Caco-2 (cell line): Measurements from ENCODE around the gene KLHL34. TPM values are rescaled to one million over a fixed set of nuclear protein-coding genes. Genes with fewer than 3 reads are reported as not detected.

Experiments used
- BruUV-seq: library from RNA; stranded (reverse); fragments of 400-500 nt; replicated peaks from 2 replicates; lab custom pipeline; 2021; lab: Mats Ljungman, UMichigan
- CTCF ChIA-PET: fragments of 300-600 bp; sonication (Branson Sonifier 250); formaldehyde crosslinking; loops from one replicate; lab custom pipeline; 2022; ENCODE audit warnings: antibody characterized with exemption; lab: Charles Lee
- POLR2A ChIA-PET: fragments of 300-600 bp; sonication (Branson Sonifier 250); formaldehyde crosslinking; loops from one replicate; lab custom pipeline; 2022; ENCODE audit warnings: antibody characterized with exemption; lab: Charles Lee
- DNase-seq, 2 experiments: peaks; one replicate each; pipeline versions ENCODE4 v3.0.0 to v3.0.0-alpha.2; 2020 to 2022
- H3K27me3 ChIP-seq: replicated peaks from 2 replicates; pipeline ENCODE4 v1.6.0; 2011; ENCODE audit warnings: low read length; ENCODE audit not compliant: control insufficient read depth, insufficient read depth
- H3K36me3 ChIP-seq: 2 replicates; pipeline ENCODE4 v1.5.1; 2011; ENCODE audit warnings: low read length; ENCODE audit not compliant: control insufficient read depth, insufficient read depth
- H3K4me1 ChIP-seq: fragments of 250-450 bp; sonication (Bioruptor Pico); 2 replicates; pipeline ENCODE4 v1.5.1; 2020; ENCODE audit warnings: mild to moderate bottlenecking
- H3K4me3 ChIP-seq: 2 replicates; pipeline ENCODE4 v1.5.1; 2011; ENCODE audit warnings: low read depth, mild to moderate bottlenecking, control low read depth, low read length
- H3K9me3 ChIP-seq: fragments of 250-450 bp; sonication (Bioruptor Pico); 2 replicates; pipeline ENCODE4 v1.5.1; 2020; ENCODE audit warnings: mild to moderate bottlenecking, moderate library complexity
- H3K27ac Mint-ChIP-seq: one replicate; pipeline ENCODE4 v1.8.0; 2022; ENCODE audit warnings: mixed read lengths; ENCODE audit not compliant: unreplicated experiment
- H3K27me3 Mint-ChIP-seq: one replicate; pipeline ENCODE4 v1.8.0; 2022; ENCODE audit warnings: mixed read lengths; ENCODE audit not compliant: insufficient read depth, unreplicated experiment
- H3K36me3 Mint-ChIP-seq: one replicate; pipeline ENCODE4 v1.8.0; 2022; ENCODE audit warnings: mild to moderate bottlenecking, mixed read lengths; ENCODE audit not compliant: insufficient read depth, unreplicated experiment
- H3K4me1 Mint-ChIP-seq: one replicate; pipeline ENCODE4 v1.8.0; 2022; ENCODE audit warnings: low read depth, mixed read lengths; ENCODE audit not compliant: unreplicated experiment
- H3K4me3 Mint-ChIP-seq: one replicate; pipeline ENCODE4 v1.8.0; 2022; ENCODE audit warnings: mild to moderate bottlenecking, moderate library complexity, mixed read lengths; ENCODE audit not compliant: unreplicated experiment
- H3K9me3 Mint-ChIP-seq: one replicate; pipeline ENCODE4 v1.8.0; 2022; ENCODE audit warnings: mixed read lengths; ENCODE audit not compliant: unreplicated experiment
- intact Hi-C: fragments of 100-400 bp; cut with micrococcal nuclease; formaldehyde crosslinking; loops from one replicate; pipeline ENCODE4 v1.10.0; 2022; ENCODE audit not compliant: unreplicated experiment
- total RNA-seq: library from RNA; stranded (reverse); gene quantifications from 2 replicates; pipeline ENCODE4 v1.2.3, GENCODE V29; 2022
- TF ChIP-seq, protein P1 (sequence below), 2 experiments: fragments of 200-600 bp in 1 of 2; IDR thresholded peaks; 1 replicate in 1 of 2; 2 replicates in 1 of 2; pipeline versions ENCODE4 v1.5.1 to v1.8.0; 2011 to 2022; ENCODE audit warnings: antibody characterized with exemption in 1 of 2, control low read depth in 1 of 2, inconsistent platforms in 1 of 2, low read depth in 1 of 2, low read length in 1 of 2, mild to moderate bottlenecking in 1 of 2, moderate library complexity in 1 of 2; ENCODE audit not compliant: insufficient read depth in 1 of 2, severe bottlenecking in 1 of 2, unreplicated experiment in 1 of 2

KLHL34 gene
- total RNA-seq, 1 experiment from 2014 or later = not detected

DNA sequence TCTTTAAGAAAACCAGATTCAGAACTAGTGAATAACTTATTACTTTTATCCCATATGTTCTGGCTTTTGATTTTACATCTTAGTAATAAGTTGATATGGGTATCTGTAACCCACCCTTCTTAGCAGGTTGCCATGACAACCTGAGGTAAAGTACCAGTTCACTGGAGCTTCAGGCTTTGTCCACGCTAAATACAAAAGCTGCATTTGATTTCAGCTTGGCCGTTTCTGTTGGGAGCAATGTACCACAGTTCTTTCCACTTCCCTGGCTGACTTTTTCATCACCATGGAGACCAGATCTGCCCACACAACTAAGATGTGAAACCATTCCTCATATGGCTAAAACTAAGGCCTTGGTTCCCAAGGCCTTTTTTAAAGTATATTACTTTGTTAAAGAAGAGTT, 26.1 kb downstream of the KLHL34 start:
- Mint-ChIP-seq H3K36me3 (no peaks in the 10 kb centered on the region), H3K4me1 (no peaks in the 10 kb centered on the region), H3K27me3 (no peaks in the 10 kb centered on the region), H3K9me3 (peaks cover 18% of the 10 kb centered on the region), H3K27ac (no peak overlapping the region), H3K4me3 (no peak overlapping the region)
- no TSS peak for BruUV-seq
- H3K36me3 ChIP-seq = no peaks in the 10 kb centered on the region
- ChIA-PET POLR2A (no interaction called here), CTCF (no interaction called here)
- no peak overlapping the region for H3K4me3 ChIP-seq
- no peaks in the 10 kb centered on the region for H3K9me3 ChIP-seq
- H3K4me1 ChIP-seq = no peaks in the 10 kb centered on the region
- no peaks in the 10 kb centered on the region for H3K27me3 ChIP-seq
- DNase-seq = no peak
- intact Hi-C loops = no loop called here
- TF ChIP-seq, protein P1, sequence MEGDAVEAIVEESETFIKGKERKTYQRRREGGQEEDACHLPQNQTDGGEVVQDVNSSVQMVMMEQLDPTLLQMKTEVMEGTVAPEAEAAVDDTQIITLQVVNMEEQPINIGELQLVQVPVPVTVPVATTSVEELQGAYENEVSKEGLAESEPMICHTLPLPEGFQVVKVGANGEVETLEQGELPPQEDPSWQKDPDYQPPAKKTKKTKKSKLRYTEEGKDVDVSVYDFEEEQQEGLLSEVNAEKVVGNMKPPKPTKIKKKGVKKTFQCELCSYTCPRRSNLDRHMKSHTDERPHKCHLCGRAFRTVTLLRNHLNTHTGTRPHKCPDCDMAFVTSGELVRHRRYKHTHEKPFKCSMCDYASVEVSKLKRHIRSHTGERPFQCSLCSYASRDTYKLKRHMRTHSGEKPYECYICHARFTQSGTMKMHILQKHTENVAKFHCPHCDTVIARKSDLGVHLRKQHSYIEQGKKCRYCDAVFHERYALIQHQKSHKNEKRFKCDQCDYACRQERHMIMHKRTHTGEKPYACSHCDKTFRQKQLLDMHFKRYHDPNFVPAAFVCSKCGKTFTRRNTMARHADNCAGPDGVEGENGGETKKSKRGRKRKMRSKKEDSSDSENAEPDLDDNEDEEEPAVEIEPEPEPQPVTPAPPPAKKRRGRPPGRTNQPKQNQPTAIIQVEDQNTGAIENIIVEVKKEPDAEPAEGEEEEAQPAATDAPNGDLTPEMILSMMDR (IDR thresholded peaks at IDR 0.05; ENCODE audit: insufficient read depth in 1 of 2, low read depth in 1 of 2, low read length in 1 of 2, severe bottlenecking in 1 of 2, unreplicated experiment in 1 of 2) = no peak

DNA sequence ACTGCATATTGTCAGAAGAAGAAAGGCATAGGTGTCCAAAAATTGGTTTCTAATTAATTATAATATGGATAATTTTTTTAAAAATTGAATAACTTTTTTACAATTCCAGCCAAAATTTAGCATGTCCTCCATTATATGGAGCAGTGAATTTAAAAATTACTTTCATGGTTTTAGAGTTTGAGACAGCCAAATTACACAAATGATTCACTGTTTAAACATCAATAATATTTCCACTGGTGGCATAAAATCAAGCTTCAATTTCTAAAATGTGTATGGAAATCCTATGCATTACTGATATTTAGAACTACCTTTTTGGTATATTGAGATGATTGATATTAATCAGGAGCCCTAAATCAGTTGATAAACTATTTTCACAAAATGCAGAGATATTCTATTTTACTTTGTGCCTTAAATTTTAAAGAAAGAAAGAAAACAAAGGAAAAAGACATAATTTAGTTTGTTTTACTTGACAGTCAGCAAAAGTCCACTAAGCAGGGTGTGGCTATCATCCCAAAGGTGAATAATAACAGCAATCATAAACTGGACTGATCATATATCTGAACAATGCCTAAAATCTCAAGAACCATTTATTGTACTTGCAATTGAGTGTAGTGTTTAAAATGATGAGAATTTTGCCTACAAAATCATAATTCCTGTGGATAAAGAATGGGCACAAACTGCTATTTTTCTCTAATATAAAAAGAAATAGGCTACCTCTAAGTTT, 34.2 kb downstream of the KLHL34 start:
- CTCF ChIA-PET = no interaction called here
- TF ChIP-seq, protein P1 (IDR thresholded peaks at IDR 0.05; ENCODE audit: insufficient read depth in 1 of 2, low read depth in 1 of 2, low read length in 1 of 2, severe bottlenecking in 1 of 2, unreplicated experiment in 1 of 2) = no peak
- intact Hi-C loops = no loop called here
- H3K27me3 Mint-ChIP-seq = no peaks in the 10 kb centered on the region
- H3K4me3 Mint-ChIP-seq = no peak overlapping the region
- POLR2A ChIA-PET = no interaction called here
- Histone ChIP-seq H3K36me3 (no peaks in the 10 kb centered on the region), H3K4me1 (no peaks in the 10 kb centered on the region), H3K27me3 (no peaks in the 10 kb centered on the region), H3K4me3 (no peak overlapping the region), H3K9me3 (no peaks in the 10 kb centered on the region)
- DNase-seq = no peak
- H3K27ac Mint-ChIP-seq = no peak overlapping the region
- H3K4me1 Mint-ChIP-seq = no peaks in the 10 kb centered on the region
- peaks cover 26% of the 10 kb centered on the region for H3K9me3 Mint-ChIP-seq
- BruUV-seq = no TSS peak
- H3K36me3 Mint-ChIP-seq = no peaks in the 10 kb centered on the region

DNA sequence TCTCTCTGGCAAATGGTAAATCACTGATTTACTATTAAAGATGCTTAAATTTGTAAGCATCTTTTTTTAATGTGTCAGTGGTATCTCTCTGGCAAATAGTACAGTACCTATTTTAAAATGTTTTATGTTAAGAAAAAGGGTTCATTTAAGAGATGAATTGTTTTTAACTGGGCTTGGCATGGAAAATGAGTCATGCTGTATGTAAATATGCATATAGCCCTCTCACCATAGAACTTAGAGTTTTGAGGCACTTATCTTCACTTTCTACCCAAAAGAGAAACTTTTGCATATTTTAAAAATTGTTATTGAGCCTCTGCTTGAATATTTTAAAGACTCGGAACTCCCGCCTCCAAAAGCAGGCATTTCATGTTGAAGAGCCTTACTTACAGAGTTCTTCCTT, 37.9 kb downstream of the KLHL34 start:
- no peaks in the 10 kb centered on the region for H3K9me3 Mint-ChIP-seq
- Histone ChIP-seq H3K27me3 (no peaks in the 10 kb centered on the region), H3K36me3 (no peaks in the 10 kb centered on the region), H3K9me3 (no peaks in the 10 kb centered on the region), H3K4me1 (no peaks in the 10 kb centered on the region), H3K4me3 (no peak overlapping the region)
- H3K36me3 Mint-ChIP-seq = no peaks in the 10 kb centered on the region
- CTCF ChIA-PET = no interaction called here
- TF ChIP-seq, protein P1 (IDR thresholded peaks at IDR 0.05; ENCODE audit: insufficient read depth in 1 of 2, low read depth in 1 of 2, low read length in 1 of 2, severe bottlenecking in 1 of 2, unreplicated experiment in 1 of 2) = no peak
- POLR2A ChIA-PET = no interaction called here
- BruUV-seq = no TSS peak
- H3K4me3 Mint-ChIP-seq = no peak overlapping the region
- intact Hi-C loops = no loop called here
- H3K4me1 Mint-ChIP-seq = no peaks in the 10 kb centered on the region
- no peak for DNase-seq
- no peaks in the 10 kb centered on the region for H3K27me3 Mint-ChIP-seq
- no peak overlapping the region for H3K27ac Mint-ChIP-seq
